GM06990 (cell line): ENCODE data around the gene IFNAR2.

Source experiments
- DNase-seq: peaks from one replicate; pipeline ENCODE4 v3.0.0-alpha.2; 2011; ENCODE audit not compliant: insufficient read length; ENCODE audit errors: extremely low read depth
- H3K27me3 ChIP-seq: replicated peaks from 2 replicates; pipeline ENCODE4 v1.6.0; 2011; ENCODE audit warnings: low read length; ENCODE audit not compliant: control insufficient read depth, insufficient read depth
- H3K36me3 ChIP-seq: 2 replicates; pipeline ENCODE4 v1.5.1; 2011; ENCODE audit warnings: low read length; ENCODE audit not compliant: control insufficient read depth, insufficient read depth
- H3K4me3 ChIP-seq: replicated peaks from 2 replicates; pipeline ENCODE4 v1.5.1; 2011; ENCODE audit warnings: low read depth, mild to moderate bottlenecking, control low read depth, low read length
- CTCF ChIP-seq: IDR thresholded peaks from 2 replicates; pipeline ENCODE4 v1.5.1; 2011; ENCODE audit warnings: low read length, control low read depth, mild to moderate bottlenecking, inconsistent platforms; ENCODE audit not compliant: insufficient read depth, poor library complexity, severe bottlenecking

The IFNAR2 gene

GRCh38 chr21:33256019-33256418, 26.3 kb downstream of the IFNAR2 start:
- H3K27me3 ChIP-seq: no peaks in the 10 kb centered on the region
- H3K36me3 ChIP-seq: peaks cover 31% of the 10 kb centered on the region
- H3K4me3 ChIP-seq: no peak overlapping the region
- no peak for DNase-seq
- no peak for TF ChIP-seq CTCF

GRCh38 chr21:33257094-33257803, 27.5 kb downstream of the IFNAR2 start:
- Histone ChIP-seq H3K27me3 (no peaks in the 10 kb centered on the region), H3K36me3 (peaks cover 28% of the 10 kb centered on the region), H3K4me3 (no peak overlapping the region)
- TF ChIP-seq CTCF: no peak
- DNase-seq: no peak

GRCh38 chr21:33258475-33258874, 28.7 kb downstream of the IFNAR2 start:
- DNase-seq: no peak
- no peaks in the 10 kb centered on the region for H3K27me3 ChIP-seq
- H3K4me3 ChIP-seq: no peak overlapping the region
- H3K36me3 ChIP-seq: peaks cover 32% of the 10 kb centered on the region
- TF ChIP-seq CTCF: no peak

GRCh38 chr21:33259428-33259827, 29.7 kb downstream of the IFNAR2 start:
- Histone ChIP-seq H3K36me3 (peaks cover 34% of the 10 kb centered on the region), H3K27me3 (no peaks in the 10 kb centered on the region), H3K4me3 (no peak overlapping the region)
- DNase-seq: no peak
- no peak for TF ChIP-seq CTCF

- no peaks in the 10 kb centered on the region for H3K27me3 ChIP-seq
- H3K36me3 ChIP-seq: peaks cover 32% of the 10 kb centered on the region
- DNase-seq: no peak
- no peak overlapping the region for H3K4me3 ChIP-seq
- TF ChIP-seq CTCF: no peak
These were observed 30.3 kb downstream of the IFNAR2 start for GRCh38 chr21:33259995-33260394.

GRCh38 chr21:33261635-33262034, 31.9 kb downstream of the IFNAR2 start:
- no peak for DNase-seq
- Histone ChIP-seq H3K4me3 (no peak overlapping the region), H3K36me3 (peaks cover 26% of the 10 kb centered on the region), H3K27me3 (no peaks in the 10 kb centered on the region)
- no peak for TF ChIP-seq CTCF
